ENCODE measurements around the gene CORO7.

CORO7 gene

DNA sequence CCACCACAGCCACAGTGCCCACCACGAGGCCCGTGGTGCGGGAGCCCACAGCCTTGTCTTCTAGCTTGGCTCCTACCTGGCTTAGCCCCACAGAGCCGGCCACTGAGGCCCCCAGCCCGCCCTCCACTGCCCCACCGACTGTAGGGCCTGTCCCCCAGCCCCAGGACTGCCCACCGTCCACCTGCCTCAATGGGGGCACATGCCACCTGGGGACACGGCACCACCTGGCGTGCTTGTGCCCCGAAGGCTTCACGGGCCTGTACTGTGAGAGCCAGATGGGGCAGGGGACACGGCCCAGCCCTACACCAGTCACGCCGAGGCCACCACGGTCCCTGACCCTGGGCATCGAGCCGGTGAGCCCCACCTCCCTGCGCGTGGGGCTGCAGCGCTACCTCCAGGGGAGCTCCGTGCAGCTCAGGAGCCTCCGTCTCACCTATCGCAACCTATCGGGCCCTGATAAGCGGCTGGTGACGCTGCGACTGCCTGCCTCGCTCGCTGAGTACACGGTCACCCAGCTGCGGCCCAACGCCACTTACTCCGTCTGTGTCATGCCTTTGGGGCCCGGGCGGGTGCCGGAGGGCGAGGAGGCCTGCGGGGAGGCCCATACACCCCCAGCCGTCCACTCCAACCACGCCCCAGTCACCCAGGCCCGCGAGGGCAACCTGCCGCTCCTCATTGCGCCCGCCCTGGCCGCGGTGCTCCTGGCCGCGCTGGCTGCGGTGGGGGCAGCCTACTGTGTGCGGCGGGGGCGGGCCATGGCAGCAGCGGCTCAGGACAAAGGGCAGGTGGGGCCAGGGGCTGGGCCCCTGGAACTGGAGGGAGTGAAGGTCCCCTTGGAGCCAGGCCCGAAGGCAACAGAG, 34.2 kb downstream of the CORO7 start:
- no peak for DNase-seq

DNA sequence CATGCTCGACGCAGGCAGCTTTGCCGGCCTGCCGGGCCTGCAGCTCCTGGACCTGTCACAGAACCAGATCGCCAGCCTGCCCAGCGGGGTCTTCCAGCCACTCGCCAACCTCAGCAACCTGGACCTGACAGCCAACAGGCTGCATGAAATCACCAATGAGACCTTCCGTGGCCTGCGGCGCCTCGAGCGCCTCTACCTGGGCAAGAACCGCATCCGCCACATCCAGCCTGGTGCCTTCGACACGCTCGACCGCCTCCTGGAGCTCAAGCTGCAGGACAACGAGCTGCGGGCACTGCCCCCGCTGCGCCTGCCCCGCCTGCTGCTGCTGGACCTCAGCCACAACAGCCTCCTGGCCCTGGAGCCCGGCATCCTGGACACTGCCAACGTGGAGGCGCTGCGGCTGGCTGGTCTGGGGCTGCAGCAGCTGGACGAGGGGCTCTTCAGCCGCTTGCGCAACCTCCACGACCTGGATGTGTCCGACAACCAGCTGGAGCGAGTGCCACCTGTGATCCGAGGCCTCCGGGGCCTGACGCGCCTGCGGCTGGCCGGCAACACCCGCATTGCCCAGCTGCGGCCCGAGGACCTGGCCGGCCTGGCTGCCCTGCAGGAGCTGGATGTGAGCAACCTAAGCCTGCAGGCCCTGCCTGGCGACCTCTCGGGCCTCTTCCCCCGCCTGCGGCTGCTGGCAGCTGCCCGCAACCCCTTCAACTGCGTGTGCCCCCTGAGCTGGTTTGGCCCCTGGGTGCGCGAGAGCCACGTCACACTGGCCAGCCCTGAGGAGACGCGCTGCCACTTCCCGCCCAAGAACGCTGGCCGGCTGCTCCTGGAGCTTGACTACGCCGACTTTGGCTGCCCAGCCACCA, 35.1 kb downstream of the CORO7 start:
- no peak for DNase-seq

DNA sequence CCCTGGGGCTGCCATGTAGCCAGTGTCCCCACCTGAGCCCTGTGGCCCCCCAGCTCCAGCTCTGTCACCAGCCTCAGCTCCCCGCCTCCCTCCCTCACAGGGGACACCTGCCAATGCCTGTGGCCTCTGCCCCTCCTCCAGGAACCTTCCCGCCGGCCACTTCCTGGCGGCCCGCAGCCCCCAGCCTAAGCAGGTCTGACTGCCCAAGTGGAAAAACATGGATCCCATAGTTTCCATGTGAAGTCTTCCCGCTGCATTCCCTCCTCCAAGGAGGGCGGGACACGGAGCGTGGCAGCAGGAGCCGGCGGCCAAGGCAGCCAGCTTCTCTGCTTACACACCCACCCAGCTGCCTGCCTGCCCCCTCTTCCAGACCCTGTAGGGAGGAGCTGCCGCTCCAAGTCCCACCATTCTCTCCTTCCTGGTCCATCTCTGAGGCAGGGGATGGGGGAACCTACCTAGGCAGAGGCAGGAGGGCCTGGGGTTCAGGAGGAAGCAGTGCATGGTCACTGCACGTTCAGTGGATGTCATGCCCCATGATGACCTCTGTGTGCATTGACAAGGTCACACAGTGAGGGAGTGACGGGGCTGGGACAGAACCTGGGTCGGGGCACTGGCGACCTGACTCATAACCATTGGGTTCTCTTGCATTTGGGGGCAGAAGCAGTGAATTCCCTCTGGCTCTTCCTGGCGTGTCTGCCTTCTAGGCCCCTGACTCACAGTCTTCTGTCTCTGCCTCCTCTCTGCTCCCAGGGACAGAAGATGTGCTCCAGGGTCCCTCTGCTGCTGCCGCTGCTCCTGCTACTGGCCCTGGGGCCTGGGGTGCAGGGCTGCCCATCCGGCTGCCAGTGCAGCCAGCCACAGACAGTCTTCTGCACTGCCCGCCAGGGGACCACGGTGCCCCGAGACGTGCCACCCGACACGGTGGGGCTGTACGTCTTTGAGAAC, 36.0 kb downstream of the CORO7 start:
- DNase-seq, result no peak

DNA sequence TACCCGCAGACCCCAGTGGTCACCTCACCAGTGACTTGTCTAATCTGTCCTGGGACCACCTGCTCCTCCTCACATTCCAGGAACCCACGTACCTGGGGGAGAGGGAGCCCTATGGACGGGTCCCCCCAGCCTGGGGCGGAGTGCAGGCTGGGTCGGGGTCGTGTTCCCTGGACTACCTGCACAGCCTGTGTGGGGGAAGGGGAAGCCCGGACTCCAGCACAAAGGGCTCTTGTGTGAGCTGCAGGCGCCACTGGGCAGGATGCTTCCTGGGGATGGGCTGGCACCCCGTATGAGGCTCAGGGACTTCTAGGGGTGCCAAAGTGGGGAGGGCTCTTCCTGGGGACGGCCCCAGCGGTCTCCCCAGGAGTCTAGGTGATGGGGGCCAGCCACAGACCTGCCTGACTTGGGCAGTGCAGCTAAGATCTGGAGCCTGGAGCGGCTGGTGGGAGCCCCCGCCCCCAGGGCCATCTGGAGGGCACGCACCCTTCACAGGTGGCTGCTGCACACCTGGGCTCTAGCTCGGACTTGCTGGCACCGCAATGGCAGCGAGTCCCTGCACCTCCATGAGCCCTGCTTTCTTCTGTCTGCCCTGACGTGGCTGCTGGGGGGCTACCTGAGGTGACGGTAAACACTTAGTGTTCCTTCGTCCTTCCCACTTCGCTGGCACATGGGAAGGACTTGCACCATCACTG, 37.3 kb downstream of the CORO7 start:
- DNase-seq, result no peak

DNA sequence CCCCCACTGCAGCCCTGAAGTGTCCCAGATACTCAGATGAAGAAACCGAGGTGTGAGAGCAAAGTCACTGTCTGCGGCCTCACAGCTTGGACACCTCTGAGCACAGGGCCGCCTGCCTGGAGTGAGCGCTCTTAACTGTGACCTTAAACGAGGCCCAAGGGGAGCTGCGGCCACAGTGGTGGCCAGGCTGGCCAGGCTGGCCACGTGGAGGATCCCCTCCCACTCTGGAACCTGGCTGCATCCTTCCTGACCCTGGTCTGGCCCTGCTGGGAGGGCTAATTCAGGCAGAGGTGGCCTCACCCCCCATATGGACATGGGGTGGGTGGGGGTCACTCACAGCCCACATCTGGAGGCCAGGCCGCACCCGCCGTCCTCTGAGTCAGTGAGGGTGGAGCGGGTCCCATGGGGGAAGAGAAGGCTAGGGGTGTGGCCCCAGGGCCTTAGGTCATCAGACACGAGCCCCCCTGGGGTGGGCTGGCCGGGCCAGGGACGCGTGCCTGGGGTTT, 38.2 kb downstream of the CORO7 start:
- no peak for DNase-seq

DNA sequence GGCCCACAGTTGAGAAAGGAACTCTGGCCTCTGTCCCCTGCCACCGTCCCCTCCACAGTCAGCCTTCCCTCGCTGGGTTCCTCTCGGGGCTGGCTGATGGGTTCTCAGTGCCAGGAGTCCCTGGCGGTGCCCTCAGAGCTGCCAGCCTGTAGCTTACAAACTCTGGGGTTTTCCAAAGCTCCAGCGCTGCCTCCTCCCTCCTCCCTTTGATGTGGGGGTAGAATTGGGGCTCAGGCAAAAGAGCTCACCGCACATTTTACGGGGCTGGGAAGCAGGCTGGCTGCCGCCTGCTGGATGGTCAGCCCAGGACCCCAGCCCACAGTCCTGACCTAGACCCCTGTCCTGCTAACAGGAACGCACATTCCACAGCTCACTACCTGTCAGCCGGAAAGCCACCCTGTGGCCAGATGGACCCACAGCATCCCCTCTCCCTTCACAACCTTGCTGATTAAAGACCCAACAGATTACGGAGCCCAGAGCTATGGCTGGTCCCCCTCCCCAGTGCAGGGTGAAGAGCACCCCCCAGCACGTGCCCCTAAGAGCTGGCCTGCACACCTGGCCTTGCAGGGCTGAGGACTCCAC, 38.7 kb downstream of the CORO7 start:
- DNase-seq, result no peak

DNA sequence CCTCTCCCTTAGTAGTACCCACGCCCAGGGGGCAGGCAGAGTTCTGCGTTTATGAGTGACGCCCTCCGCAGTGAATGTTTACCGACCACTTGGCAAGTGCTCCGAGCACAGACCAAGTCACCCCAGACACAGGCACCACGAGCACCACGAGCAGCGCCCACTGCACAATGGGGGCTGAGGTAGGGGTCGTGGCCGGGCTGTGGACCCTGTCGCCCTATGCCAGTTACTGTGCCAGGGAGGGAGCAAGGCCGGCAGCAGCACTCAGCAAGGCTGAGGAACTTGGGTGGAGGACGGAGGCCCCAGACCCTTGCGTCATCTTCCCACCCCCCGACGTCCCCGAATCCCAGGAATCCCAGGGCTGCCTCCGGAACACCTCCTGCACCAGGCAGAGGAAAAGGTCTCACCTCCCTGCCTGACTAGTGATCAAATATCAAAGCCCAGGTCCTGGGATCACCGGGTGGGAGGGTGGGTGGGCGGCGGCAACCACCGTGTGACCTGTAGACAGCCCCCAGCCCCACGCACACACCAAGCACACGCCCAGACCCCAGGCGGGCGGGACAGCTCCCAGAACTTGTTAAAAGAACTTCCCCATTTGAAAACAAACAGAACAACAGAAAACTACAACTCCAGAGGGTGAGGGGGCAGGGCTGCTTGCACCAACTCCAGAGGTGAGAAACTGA, 39.4 kb downstream of the CORO7 start:
- DNase-seq, result no peak

DNA sequence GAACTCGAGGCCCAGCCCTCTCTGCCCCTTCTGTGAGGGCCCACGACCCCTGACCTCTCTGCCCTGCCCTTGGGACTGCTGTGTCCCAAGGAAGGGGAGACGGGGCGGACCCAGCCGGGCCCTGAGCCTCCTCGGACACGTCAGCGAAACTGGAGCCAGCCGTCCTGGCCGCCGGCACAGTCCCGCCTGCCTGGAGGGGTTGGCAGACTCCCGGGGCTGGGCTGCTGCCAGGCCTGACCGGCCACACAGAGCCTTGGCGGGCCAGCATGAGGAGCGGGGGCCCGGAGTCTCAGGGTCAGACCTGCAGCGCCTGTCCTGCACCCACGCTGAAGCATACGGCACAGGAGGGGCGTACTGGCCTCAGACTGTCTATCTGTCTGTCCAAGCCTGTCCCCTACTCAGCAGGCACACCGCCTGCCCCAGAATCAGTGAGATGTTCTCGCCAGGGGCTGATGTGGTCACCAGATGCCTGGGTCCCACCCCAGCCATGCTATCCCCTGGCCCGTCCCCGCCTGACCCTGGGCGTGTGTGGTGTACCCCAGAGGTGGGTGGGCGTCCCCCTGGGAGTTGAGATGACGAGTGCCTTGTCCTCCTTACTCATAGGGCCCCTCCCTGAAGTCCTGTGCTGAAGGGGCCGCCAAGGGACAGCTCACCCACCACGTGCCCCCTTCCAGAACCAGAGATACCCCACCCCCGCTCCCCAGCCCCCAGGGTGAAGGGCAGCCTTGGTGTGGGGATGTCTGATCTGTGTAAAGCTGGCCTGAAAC, 40.1 kb downstream of the CORO7 start:
- DNase-seq, result peak; percentile 65

DNA sequence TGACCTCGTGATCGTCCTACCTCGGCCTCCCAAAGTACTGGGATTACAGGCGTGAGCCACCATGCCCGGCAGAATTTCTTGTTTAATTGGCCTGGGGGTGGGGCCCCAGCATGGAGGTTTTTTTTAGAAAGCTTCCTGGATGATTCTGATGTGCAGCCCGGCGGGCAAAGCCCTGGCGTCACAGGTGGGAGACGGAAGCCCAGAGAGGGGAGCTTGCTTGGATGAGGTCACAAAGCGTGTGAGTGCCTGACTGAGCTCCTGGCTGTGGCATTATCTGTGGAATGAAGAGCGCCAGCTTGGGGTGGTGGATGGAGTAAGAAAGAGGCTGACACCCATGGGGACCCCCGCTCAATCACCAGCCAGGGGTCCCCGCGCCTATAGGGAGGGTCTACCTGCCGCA, 40.7 kb downstream of the CORO7 start:
- peak; percentile 88 for DNase-seq

DNA sequence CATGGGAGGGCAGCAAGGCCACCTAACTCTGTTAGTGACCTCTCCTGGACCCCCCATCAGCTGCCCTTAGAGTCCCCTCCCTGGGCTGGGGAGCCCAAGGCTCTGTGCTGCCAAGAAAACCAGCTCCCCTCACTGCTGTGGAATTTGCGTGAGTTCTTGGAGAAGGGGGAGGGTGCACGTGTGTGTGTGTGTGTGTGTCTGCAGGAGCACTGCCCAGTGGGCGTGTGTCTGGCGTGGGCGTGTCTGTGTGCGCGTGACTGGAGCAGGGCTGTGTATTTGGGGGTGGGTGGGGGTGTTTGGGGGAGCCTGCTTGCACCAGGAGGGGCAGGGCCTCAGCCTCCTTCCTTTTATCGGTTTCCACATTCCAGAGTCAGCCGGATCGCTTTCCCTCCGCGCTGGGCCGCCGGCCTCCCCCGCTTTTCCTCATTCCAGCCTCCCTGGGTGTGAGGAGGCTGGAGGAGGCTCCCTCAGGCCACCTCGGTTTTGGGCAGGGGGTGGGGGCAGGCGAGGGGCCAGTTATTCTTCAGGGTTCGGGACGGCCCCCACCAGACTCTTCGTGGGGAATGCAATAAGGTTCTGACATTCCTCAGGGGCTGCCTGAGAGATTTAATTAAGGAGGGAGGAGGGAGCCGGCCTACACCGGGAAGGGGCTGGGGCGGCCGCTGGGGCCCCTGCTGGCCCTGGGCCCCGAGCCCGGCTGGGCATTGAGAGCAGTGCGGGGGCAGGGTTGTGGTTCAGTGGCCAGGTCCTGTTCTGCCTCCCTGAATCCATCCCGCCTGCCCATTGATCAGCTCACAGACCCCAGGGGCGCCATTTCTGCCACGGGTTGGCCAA, 42.3 kb downstream of the CORO7 start:
- peak; percentile 98 for DNase-seq

DNA sequence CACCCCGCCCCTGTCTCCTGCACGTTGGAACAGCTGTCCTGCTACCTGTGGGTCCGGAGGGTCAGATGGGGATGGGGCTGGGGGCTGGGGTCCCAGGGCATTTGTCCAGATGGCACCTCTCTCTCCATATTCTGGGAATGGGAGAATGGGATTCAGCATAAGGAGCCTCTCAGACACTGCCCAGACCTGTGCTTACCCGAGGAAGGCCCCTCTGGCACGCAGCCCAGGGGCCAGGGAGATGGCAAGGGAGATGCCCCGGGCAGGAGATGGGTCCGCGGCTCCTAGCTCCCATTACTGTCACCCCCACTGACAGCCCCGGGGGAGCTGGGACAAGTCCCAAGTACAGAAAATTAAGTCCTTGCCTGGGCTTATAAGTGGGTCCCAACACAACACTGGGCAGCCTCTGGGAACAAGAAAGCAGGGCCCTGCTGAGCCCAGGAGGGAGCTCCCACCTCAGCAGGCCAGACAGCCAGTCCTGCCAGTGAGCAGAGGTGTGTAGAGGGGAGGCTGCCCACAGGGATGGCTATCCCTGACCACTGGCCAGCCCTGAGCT, 43.0 kb downstream of the CORO7 start:
- peak; percentile 79 for DNase-seq

DNA sequence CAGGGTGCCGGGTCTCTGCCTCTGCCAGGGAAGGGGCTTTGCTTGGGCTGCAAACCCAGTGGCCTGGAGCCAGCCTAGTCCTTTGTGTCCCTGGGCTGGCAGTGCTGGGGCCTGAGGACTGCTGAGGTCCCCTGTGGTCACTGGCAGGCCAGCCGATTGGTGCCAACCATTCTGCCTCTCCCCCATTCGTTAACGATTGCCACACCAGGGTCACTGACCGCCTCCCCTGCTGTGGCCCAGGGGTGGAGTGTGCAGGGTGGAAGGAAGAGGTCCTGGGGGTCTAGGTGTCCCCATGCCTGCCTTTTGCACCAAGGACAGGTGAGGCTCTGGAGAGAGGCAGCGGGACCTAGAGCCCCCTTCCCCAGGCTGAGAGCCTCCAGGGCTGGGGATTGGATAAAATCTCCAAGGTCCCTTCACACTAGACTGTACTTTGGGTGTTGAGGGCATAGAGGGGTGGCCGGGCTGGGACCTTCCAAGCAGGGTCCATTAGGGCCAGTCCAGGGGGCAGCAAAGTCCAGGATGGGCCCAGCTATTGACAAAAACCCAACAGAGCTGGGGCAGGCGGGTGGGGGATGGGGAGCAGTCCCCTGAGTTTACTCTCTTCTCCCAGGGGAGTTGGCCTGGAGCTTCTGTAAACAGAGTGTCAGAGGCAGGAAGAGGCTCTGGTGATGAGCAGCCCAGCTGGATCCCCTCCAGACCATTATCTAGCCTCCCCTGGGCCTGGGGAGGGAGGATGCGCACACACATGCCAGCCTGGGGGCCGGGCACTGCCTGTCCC, 43.6 kb downstream of the CORO7 start:
- peak; percentile 89 for DNase-seq

DNA sequence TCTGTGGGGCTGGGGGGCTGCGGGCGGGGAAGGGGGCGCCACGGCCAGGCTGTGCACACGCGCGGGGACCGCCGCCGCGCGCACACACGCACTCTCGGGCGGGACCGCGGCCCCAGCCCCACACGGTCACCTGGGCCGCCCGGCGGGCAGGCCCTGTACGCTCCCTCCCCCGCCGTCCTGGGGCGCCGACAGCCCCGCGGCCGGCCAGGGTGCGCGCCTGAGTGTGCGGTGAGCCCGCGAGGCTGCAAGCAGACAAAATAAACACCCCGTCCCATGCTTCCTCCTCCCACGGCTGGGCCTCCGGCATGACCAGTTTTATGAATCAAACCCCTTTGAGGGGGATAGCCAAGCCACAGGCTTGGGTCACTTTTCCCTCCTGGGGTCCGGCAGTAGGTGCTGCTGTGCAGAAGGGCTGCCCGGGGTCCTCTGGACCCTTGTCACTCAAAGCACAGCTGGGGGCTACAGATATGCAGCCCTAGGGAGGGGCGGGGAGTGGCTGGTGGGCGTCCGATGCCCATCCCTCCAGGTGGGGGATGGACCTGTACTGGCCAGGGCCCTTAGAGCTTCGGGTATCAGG, 44.3 kb downstream of the CORO7 start:
- DNase-seq, result no peak

DNA sequence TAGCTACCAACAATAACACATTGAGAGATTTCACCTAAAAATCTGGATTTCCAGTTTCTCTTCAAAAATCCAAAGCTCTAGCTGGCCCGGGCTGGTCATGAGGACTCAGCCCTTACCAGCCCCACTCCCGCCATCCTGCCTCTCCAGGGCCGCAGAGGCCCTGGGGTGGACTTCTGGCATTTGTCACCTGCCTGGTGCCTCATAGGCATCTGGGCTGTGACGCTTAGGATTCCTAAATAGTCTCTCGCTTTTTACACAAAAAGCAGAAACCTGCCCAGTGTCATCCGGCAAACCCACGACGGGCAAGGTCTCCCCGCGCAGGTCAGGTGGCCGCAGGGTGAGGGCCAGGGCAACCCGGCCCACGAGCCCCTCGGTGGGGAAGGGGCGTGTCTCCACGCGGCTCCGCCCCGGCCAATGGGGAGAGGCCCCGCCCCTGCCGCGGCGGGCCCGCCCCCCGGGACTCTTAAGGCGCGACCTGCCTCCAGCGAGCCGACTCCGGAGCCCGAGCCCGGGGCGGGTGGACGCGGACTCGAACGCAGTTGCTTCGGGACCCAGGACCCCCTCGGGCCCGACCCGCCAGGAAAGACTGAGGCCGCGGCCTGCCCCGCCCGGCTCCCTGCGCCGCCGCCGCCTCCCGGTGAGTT, 44.9 kb downstream of the CORO7 start, which contains the start of gene VASN:
Gene VASN (plus strand): TSS at position 492 of the 644 bp plus-strand sequence. CDS start 9,030 bp downstream, outside the sequence.
- peak; percentile 78 for DNase-seq

DNA sequence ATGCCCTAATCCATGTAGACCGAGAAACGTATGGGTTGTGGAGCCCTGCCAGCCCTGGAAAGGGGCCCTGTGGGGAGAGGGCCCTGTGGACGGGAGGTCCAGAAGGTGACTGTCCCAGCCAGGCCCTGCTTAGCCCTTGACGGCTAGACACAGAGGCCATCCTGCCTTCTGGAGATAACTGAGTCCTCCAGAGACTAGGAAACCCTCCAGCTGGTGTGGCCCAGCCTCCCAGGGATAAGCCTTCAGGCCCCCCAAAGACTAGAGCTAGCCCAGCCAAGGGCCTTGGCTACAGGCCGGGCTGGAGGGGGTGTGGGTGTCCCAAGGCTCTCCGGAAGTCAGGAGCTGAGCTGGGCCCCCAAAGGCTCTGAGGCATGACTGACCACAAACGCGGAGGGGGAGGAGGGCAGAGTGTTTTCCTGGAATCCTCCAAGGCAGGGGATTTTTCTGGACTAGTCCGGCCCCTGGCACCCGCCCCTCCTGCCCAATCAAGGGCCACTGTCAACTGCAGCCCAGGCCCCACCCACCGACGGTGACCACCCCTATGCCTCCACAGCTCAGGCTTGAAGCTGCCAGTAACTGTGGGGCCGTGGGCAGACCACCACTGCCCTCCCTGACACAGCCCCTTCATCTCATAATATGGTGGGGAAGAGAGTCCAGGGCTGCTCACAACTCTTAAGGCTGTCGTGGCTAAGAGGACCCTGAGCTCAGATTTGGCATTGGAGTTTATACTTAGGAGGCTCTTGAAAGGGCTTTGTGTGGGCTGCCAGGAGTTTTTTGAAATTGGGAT, 45.6 kb downstream of the CORO7 start:
- DNase-seq, result peak; percentile 94

DNA sequence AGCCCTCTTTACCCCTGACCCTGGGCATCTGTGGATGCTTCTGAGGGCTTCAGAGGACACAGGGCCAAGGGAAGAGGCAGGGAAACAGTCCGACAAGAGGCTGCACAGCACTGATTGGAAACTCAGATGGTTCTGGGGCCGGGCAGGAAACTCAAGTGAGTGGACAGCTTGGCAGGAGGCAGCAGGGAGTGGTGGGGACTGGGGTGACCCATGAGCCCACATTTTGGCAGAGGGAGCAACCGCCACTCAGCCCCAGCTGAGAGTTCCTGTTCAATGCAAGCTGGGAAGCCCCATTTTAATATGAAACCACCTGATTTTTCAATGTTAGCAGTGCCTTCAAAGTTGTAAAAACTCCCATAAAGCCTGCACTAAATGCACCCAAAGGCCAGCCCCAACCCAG, 46.2 kb downstream of the CORO7 start:
- DNase-seq, result no peak
